Right renal pelvis (tissue), 4 donors: ENCODE measurements around the gene NELFE. TPM values are rescaled to one million over a fixed set of nuclear protein-coding genes. Genes with fewer than 3 reads are reported as not detected.
"Not testable (repeated sequence)": the region's sequence is repeated elsewhere in the genome, so short reads cannot be mapped to it uniquely, and the experiment has no call there.

Experiments
- DNase-seq, 4 donors: peaks; one replicate each; pipeline ENCODE4 v3.0.0-alpha.2; 2013; ENCODE audit warnings: low read depth in 4 of 4, low spot score in 3 of 4, missing footprints in 1 of 4
- polyA plus RNA-seq, 4 donors: library from polyadenylated mRNA; unstranded; fragments of 120-200 nt; gene quantifications; one replicate each; pipeline ENCODE4 v1.2.1, GENCODE V29; 2013; ENCODE audit not compliant: insufficient read length in 4 of 4

NELFE gene
- polyA plus RNA-seq, 4 donors: 88.2 to 102 (median 92.2) TPM

DNA sequence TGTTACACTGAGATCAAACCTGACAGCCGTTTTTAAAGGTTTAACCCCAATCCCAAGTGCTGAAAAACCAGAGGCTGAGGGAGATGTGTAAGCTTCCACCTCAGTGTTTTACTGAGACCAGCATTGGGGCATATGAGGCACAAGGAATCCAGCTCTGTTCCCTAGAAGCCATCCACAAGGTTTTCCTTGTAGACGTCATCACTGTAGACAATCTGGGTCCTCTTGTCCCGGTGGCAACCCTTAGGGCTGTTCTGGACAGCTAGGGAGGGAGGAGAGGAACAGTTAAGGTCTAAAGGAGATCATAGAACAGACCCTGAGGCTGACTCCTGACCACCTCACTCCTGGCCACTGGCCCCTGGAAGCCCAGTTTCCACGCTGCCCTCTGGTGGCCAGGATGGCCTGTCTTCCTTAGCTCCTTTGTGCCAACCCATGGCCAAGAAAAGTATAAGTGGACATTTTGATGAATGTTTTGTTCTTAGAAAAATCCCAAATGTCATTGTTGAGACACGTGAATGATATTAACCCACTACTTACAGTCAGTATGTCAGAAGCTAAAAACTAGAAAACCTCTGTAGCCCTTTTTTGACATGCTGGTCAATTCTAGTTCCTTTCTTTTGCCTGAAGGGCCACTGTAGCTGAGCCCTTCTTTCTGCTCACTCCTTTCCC is 6.5 kb downstream of the NELFE start:
- peak in 1 of 4 donors; percentile 34 for DNase-seq

DNA sequence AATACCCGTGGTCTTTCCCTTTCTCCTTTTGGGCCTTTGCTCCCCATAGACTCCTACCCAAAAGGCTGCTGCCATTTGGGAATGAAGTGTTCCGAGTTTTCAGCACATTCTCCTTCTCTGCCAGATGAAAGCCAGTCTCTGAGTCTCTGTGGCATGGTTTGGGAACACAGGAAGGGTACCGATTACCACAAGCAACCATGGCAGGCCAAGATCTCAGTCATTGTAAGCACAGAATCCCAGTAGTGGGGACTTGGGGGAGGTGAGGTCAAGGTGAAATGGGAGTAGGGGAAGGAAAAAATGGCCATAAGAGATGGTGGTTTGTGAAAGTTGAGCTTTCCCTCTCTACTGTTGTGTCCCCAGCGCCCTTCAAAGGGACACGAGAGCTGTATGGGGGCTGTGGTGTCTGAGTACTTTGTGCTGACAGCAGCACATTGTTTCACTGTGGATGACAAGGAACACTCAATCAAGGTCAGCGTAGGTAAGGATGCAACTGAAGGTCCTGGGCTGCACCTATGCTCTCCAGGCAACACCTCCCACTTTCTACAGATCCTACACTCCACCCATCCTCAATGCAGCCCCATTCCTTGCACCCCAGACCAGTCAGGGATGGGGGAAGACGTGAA is 8.7 kb downstream of the NELFE start:
- no peak for DNase-seq

DNA sequence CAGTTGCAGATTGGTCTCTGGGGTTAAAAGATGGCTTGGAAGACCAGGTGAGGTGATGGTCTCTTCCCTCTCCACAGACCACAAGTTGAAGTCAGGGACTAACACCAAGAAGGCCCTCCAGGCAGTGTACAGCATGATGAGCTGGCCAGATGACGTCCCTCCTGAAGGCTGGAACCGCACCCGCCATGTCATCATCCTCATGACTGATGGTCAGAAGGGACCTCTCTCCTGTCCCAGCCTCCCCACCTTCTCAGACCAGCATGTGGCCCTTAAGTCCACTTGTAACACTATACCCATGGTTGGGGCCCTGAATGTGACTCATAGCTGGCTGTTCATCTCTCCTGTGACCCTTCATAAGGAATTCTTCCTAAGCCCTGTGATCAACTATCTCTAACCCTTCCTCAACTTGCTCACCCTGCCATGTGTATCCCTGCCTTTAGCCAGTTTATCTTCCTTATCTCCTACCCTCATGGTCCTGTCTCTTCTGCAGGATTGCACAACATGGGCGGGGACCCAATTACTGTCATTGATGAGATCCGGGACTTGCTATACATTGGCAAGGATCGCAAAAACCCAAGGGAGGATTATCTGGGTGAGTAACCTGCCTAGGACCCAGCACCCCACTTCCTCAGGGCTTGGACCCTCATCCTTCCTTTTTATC is 9.9 kb downstream of the NELFE start:
- no peak for DNase-seq

DNA sequence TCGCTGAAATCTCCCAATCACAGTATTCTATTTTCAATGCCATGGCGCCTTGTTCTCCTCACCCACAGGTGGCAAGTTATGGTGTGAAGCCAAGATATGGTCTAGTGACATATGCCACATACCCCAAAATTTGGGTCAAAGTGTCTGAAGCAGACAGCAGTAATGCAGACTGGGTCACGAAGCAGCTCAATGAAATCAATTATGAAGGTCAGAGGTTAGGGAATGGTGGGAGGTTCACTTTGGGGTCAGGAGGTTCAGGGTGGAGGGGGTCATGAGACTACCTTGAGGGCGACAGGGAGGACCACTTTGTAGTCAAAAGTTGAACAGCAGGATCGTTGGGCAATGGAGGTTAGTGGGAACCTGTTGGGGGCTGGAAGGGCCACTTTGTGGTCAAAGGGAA is 10.5 kb downstream of the NELFE start:
- no peak for DNase-seq

GRCh38 chr6:31947864-31948263 is 10.9 kb downstream of the NELFE start:
- no peak for DNase-seq

GRCh38 chr6:31947070-31947675 is 11.6 kb downstream of the NELFE start:
- DNase-seq: no peak

- DNase-seq: no peak
Observed at GRCh38 chr6:31946370-31946885, 12.3 kb downstream of the NELFE start.

DNA sequence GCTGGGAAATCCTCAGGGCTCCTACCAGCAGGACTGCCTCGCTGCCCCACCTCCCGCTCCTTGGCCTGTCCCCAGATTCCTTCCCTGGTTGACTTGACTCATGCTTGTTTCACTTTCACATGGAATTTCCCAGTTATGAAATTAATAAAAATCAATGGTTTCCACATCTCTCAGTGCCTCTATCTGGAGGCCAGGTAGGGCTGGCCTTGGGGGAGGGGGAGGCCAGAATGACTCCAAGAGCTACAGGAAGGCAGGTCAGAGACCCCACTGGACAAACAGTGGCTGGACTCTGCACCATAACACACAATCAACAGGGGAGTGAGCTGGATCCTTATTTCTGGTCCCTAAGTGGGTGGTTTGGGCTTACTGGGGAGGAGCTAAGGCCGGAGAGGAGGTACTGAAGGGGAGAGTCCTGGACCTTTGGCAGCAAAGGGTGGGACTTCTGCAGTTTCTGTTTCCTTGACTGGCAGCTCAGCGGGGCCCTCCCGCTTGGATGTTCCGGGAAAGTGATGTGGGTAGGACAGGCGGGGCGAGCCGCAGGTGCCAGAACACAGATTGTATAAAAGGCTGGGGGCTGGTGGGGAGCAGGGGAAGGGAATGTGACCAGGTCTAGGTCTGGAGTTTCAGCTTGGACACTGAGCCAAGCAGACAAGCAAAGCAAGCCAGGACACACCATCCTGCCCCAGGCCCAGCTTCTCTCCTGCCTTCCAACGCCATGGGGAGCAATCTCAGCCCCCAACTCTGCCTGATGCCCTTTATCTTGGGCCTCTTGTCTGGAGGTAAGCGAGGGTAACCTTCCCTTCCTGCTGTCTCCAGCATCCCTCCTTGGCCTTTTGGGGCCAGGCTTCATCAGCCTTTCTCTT is 13.0 kb downstream of the NELFE start, which contains the start of gene CFB:
TSS of gene CFB (plus strand) at position 589 of the 863 bp plus-strand sequence. CDS start at position 716, 127 bp downstream.
- no peak for DNase-seq

GRCh38 chr6:31945154-31945506 is 13.6 kb downstream of the NELFE start:
- no peak for DNase-seq

GRCh38 chr6:31943742-31944141 is 15.0 kb downstream of the NELFE start:
- DNase-seq: no peak

DNA sequence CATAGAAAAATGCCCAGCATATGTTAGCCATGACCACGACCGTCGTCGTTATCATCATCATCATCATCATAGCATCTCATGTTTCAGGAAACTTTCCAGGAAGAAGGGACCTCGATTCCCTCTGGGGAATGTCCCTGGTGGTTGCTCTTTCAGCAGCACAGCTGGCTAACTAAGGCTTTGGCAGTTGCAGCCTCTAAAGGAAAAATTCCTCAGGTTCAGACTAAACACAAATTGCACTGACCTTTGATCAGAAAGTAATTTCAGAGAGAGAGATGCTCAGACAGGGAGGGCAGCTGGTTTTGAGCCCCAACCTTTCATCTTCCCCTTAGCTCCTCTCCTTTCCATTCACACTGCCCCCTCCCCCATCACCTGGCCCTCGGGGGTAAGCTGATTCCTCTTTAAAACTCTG is 18.5 kb downstream of the NELFE start:
- DNase-seq: no peak

GRCh38 chr6:31935823-31936222 is 22.9 kb downstream of the NELFE start:
- DNase-seq: no peak

DNA sequence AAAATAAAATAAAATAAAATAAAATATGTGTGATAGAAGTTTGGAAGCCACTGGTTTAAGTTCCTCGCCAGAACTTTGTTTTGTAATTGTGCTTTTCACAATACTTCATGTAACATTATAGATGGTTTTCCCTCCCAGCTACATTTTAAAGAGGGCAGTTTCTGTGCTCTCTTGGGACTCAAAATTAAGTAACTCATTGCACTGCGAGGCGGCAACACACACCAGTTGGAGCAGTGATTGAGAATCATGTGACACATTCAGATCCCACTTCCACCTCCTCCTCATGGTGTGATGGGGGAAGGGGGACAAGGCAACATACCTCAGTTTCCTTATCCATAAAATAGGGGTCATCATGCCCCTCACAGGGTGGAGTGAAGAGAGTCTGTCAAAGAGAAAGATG is 23.8 kb downstream of the NELFE start:
- no peak for DNase-seq

- DNase-seq: no peak
Observed at GRCh38 chr6:31933537-31933936, 25.2 kb downstream of the NELFE start.

DNA sequence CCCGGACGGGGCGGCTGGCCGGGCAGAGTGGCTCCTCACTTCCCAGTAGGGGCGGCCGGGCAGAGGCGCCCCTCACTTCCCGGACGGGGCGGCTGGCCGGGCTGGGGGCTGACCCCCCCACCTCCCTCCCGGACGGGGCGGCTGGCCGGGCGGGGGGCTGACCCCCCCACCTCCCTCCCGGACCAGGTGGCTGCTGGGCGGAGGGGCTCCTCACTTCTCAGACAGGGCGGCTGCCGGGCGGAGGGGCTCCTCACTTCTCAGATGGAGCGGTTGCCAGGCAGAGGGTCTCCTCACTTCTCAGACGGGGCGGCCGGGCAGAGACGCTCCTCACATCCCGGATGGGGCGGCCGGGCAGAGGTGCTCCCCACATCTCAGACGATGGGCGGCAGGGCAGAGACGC is 26.6 kb downstream of the NELFE start:
- DNase-seq: not testable (repeated sequence)

DNA sequence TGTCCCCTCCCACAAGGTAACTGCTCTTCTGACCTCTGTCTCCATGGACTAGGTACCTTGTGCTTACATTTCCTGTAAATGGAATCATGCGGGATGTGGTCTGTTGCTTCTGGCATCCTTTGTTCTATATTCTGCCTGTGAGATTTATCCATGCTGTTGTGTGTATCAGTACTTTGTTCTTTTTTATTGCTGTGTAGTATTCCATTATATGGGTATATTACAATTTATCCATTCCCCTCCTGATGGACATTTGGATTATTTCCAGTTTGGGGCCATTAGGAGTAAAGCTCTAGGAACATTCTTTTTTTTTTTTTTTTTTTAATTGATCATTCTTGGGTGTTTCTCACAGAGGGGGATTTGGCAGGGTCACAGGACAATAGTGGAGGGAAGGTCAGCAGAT is 27.8 kb downstream of the NELFE start:
- DNase-seq: no peak

- no peak for DNase-seq
Observed at GRCh38 chr6:31928672-31928939, 30.2 kb downstream of the NELFE start.

DNA sequence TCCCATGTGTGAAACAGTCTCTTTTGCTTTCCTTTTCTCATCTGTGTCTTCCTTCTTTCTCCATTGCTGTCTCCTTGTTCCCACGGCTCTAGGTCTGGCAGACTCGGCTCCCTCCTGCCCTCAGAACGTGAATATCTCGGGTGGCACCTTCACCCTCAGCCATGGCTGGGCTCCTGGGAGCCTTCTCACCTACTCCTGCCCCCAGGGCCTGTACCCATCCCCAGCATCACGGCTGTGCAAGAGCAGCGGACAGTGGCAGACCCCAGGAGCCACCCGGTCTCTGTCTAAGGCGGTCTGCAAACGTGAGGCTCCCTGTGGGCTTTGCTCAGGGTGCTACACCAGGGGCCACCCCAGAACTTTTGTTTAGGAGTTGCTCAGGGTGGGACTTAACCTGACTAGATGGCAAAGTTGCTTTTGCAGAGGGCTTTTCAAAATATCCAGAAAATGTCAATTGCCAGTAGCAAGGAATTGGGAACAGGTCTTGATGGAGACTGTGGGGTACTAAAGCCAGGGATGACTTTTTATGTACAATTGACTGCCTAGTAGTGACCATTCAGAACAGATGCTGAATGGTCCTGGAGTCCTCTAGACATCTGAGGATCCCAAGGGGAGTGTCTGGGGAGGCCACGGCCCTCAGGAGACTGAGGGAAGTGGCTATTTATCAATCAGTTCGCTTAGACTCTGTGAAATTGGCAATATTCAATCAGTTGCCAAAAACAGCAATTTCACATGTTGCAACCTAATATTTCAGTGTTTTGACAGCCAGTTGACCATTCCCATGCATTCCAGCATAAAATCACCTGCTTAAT is 30.7 kb downstream of the NELFE start:
- no peak for DNase-seq

- no peak for DNase-seq
Observed at GRCh38 chr6:31927242-31927862, 31.4 kb downstream of the NELFE start, which contains the start of gene C2. TSS of gene C2 (plus strand) at chr6:31927717. CDS start at chr6:31927753, 36 bp downstream.
